Esophagus squamous epithelium (tissue), 4 donors: Measurements from ENCODE around the gene PLCB1.

Source experiments
- CTCF ChIP-seq, 6 experiments: fragments of 450-650 bp in 4 of 6; fragments of 200-600 bp in 2 of 6; sonication (generic) in 2 of 6; IDR thresholded peaks; one replicate each; pipeline ENCODE4 v1.5.1; 2016 to 2019; ENCODE audit warnings: antibody characterized with exemption in 6 of 6, mild to moderate bottlenecking in 4 of 6, moderate library complexity in 4 of 6
- POLR2A ChIP-seq, 4 donors: fragments of 450-650 bp; IDR thresholded peaks; one replicate each; pipeline ENCODE4 v1.6.1; 2017; ENCODE audit warnings: antibody characterized with exemption in 4 of 4, mild to moderate bottlenecking in 4 of 4, moderate library complexity in 3 of 4

DNA sequence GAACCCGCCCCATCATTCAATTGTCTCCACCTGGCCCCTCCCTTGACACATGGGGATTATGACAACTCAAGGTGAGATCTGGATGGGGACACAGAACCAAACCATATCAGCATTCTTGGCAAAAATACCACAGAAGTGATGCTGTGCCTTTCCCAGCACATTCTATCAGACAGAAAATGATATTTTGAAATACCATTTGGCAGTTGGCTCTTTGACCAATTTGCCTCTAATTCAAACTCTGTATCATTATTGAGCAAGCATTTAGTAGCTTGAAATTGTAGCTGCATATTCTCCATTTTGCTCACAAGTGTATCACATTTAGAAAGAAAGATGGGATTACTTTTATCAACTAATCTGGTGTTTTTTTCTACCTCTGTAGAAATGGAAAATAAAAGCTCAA lies 64.0 kb downstream of the PLCB1 start:
- no peak for TF ChIP-seq CTCF (IDR thresholded peaks at IDR 0.05)
- TF ChIP-seq POLR2A (IDR thresholded peaks at IDR 0.05), result no peak
